ENCODE measurements around the gene PEMT. TPM values are rescaled to one million over a fixed set of nuclear protein-coding genes. Genes with fewer than 3 reads are reported as not detected.

The PEMT gene
- total RNA-seq, 1 donor from 2014 or later: 18.2 TPM

GRCh38 chr17:17609121-17609520, 17.6 kb upstream of the PEMT start:
- ATAC-seq: no peak

GRCh38 chr17:17606416-17607000, 15.0 kb upstream of the PEMT start:
- DNase-seq (ENCODE audit: missing footprints) (no peak), ATAC-seq (no peak)
- intact Hi-C loops (cut with DNase I): no loop called here

More at GRCh38 chr17:17609121-17609520, 17.6 kb upstream of the PEMT start:
- intact Hi-C loops (cut with DNase I): no loop called here
- DNase-seq (ENCODE audit: missing footprints): no peak

GRCh38 chr17:17605729-17606088, 14.2 kb upstream of the PEMT start:
- ATAC-seq: no peak

GRCh38 chr17:17605083-17605728, 13.7 kb upstream of the PEMT start:
- DNase-seq (ENCODE audit: missing footprints) (no peak), ATAC-seq (no peak)
- intact Hi-C loops (cut with DNase I): no loop called here

More at GRCh38 chr17:17605729-17606088, 14.2 kb upstream of the PEMT start:
- intact Hi-C loops (cut with DNase I): no loop called here
- no peak for DNase-seq (ENCODE audit: missing footprints)

GRCh38 chr17:17603895-17604225, 12.4 kb upstream of the PEMT start:
- no peak for DNase-seq (ENCODE audit: missing footprints)
- intact Hi-C loops (cut with DNase I): no loop called here
- ATAC-seq: no peak

- DNase-seq (ENCODE audit: missing footprints) (no peak), ATAC-seq (no peak)
- intact Hi-C loops (cut with DNase I): no loop called here
These were observed 11.8 kb upstream of the PEMT start for GRCh38 chr17:17603178-17603894.

- ATAC-seq (no peak), DNase-seq (ENCODE audit: missing footprints) (no peak)
- intact Hi-C loops (cut with DNase I): no loop called here
These were observed 8.5 kb upstream of the PEMT start for GRCh38 chr17:17599965-17600364.

GRCh38 chr17:17598003-17598402, 6.5 kb upstream of the PEMT start:
- intact Hi-C loops (cut with DNase I): no loop called here

GRCh38 chr17:17595755-17596154, 4.2 kb upstream of the PEMT start:
- ATAC-seq: no peak
- intact Hi-C loops (cut with DNase I): no loop called here

More at GRCh38 chr17:17598003-17598402, 6.5 kb upstream of the PEMT start:
- DNase-seq (ENCODE audit: missing footprints) (no peak), ATAC-seq (no peak)

GRCh38 chr17:17593222-17593620, 1.7 kb upstream of the PEMT start:
- no peak for DNase-seq (ENCODE audit: missing footprints)
- intact Hi-C loops (cut with DNase I): no loop called here
- ATAC-seq: no peak

More at GRCh38 chr17:17595755-17596154, 4.2 kb upstream of the PEMT start:
- no peak for DNase-seq (ENCODE audit: missing footprints)

GRCh38 chr17:17590883-17591354, 589 bp downstream of the PEMT start:
- no peak for ATAC-seq
- intact Hi-C loops (cut with DNase I): no loop called here
- no peak for DNase-seq (ENCODE audit: missing footprints)

GRCh38 chr17:17590141-17590751, 1.3 kb downstream of the PEMT start:
- no peak for DNase-seq (ENCODE audit: missing footprints)
- intact Hi-C loops (cut with DNase I): no loop called here

GRCh38 chr17:17587614-17588337, 3.7 kb downstream of the PEMT start:
- intact Hi-C loops (cut with DNase I): no loop called here
- ATAC-seq (no peak), DNase-seq (ENCODE audit: missing footprints) (no peak)

More at GRCh38 chr17:17590141-17590751, 1.3 kb downstream of the PEMT start:
- ATAC-seq: no peak

GRCh38 chr17:17582372-17582771, 9.1 kb downstream of the PEMT start:
- DNase-seq (ENCODE audit: missing footprints) (no peak), ATAC-seq (no peak)
- intact Hi-C loops (cut with DNase I): no loop called here

- no peak for DNase-seq (ENCODE audit: missing footprints)
- intact Hi-C loops (cut with DNase I): no loop called here
- no peak for ATAC-seq
These were observed 10.0 kb downstream of the PEMT start for GRCh38 chr17:17581509-17581908.

- ATAC-seq (no peak), DNase-seq (ENCODE audit: missing footprints) (no peak)
- intact Hi-C loops (cut with DNase I): no loop called here
These were observed 10.6 kb downstream of the PEMT start for GRCh38 chr17:17580662-17581470.

- DNase-seq (ENCODE audit: missing footprints): no peak
- ATAC-seq: no peak
- intact Hi-C loops (cut with DNase I): no loop called here
These were observed 11.8 kb downstream of the PEMT start for GRCh38 chr17:17579691-17580090.

- intact Hi-C loops (cut with DNase I): no loop called here
- DNase-seq (ENCODE audit: missing footprints): no peak
- ATAC-seq: no peak
These were observed 14.1 kb downstream of the PEMT start for GRCh38 chr17:17577373-17577772.
